Right forelimb (tissue), 1 donor: Measurements from ENCODE around the gene PDCD7.

Source experiments
- DNase-seq: peaks from one replicate; pipeline ENCODE4 v3.0.0-alpha.2; 2018

PDCD7 gene

GRCh38 chr15:65071381-65071811 is 62.2 kb downstream of the PDCD7 start:
- peak; percentile 61 for DNase-seq

DNA sequence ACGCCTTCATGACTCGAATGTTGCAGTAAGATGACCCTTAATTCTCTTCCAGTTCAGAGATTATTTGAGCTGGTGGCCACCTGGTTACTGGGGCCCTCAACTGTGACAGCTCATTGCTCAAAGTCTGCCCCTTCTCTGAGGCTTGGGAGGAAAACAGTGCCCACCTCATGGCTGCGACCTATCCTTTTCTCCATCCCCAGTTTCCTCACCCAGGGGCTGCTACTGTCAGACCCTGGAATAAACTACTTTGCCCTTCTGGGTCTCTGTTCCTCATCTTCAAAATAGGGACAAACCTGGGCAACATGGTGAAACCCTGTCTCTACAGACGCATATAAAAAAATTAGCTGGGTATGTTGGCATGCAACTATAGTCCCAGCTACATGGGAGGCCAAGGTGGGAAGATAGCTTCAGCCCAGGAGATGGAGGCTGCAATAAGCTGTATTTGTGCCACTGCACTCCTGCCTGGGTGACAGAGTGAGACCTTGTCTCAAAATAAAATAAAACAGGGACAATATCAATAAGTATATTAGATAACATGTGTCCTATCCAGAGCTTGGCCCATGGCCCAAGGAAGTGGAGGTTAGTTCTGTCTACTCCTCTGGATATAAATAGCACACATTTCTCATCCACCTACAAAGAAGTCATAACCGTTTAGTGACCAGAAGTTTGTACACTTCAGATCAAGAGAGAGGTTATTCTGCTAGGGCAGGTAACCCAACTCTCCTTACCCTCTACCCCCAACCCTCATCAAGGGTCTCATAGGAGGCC is 63.6 kb downstream of the PDCD7 start:
- DNase-seq = no peak

GRCh38 chr15:65069179-65069578 is 64.4 kb downstream of the PDCD7 start:
- DNase-seq = no peak

- DNase-seq = no peak
These were observed 65.2 kb downstream of the PDCD7 start for GRCh38 chr15:65068403-65068788.

GRCh38 chr15:65067645-65068402 is 65.8 kb downstream of the PDCD7 start, which contains the start of gene RASL12:
TSS of gene RASL12 (minus strand) at chr15:65067991. CDS start at chr15:65067835, 156 bp downstream.
- DNase-seq = no peak
